ENCODE data around the gene AOX1.
"Not testable (repeated sequence)": the region's sequence is repeated elsewhere in the genome, so short reads cannot be mapped to it uniquely, and the experiment has no call there.

AOX1 gene

GRCh38 chr2:200603972-200604371 is 18.2 kb downstream of the AOX1 start:
- DNase-seq = no peak

GRCh38 chr2:200604571-200605255 is 18.9 kb downstream of the AOX1 start:
- no peak for DNase-seq

GRCh38 chr2:200608341-200609027 is 22.7 kb downstream of the AOX1 start:
- no peak for DNase-seq

GRCh38 chr2:200609028-200609614 is 23.3 kb downstream of the AOX1 start:
- no peak for DNase-seq

GRCh38 chr2:200610217-200610616 is 24.4 kb downstream of the AOX1 start:
- not testable (repeated sequence) for DNase-seq

GRCh38 chr2:200613692-200614091 is 27.9 kb downstream of the AOX1 start:
- DNase-seq = no peak

GRCh38 chr2:200614249-200614648 is 28.4 kb downstream of the AOX1 start:
- DNase-seq = no peak

GRCh38 chr2:200615247-200615646 is 29.4 kb downstream of the AOX1 start:
- no peak for DNase-seq

- DNase-seq = no peak
Observed at GRCh38 chr2:200616193-200616592, 30.4 kb downstream of the AOX1 start.

- no peak for DNase-seq
Observed at GRCh38 chr2:200616656-200617055, 30.8 kb downstream of the AOX1 start.

- DNase-seq = no peak
Observed at GRCh38 chr2:200617156-200618053, 31.6 kb downstream of the AOX1 start.

- DNase-seq = no peak
Observed at GRCh38 chr2:200618054-200618419, 32.2 kb downstream of the AOX1 start.

GRCh38 chr2:200618590-200619021 is 32.8 kb downstream of the AOX1 start:
- no peak for DNase-seq

- no peak for DNase-seq
Observed at GRCh38 chr2:200619279-200619678, 33.5 kb downstream of the AOX1 start.

- no peak for DNase-seq
Observed at GRCh38 chr2:200620606-200621390, 35.0 kb downstream of the AOX1 start.

- no peak for DNase-seq
Observed at GRCh38 chr2:200622106-200622505, 36.3 kb downstream of the AOX1 start.

GRCh38 chr2:200624026-200624425 is 38.2 kb downstream of the AOX1 start:
- DNase-seq = no peak

GRCh38 chr2:200624658-200625057 is 38.8 kb downstream of the AOX1 start:
- DNase-seq = no peak

- DNase-seq = no peak
Observed at GRCh38 chr2:200625282-200625681, 39.5 kb downstream of the AOX1 start.

- no peak for DNase-seq
Observed at GRCh38 chr2:200625958-200626363, 40.1 kb downstream of the AOX1 start.

GRCh38 chr2:200627110-200627770 is 41.4 kb downstream of the AOX1 start:
- no peak for DNase-seq

GRCh38 chr2:200628461-200628860 is 42.6 kb downstream of the AOX1 start:
- not testable (repeated sequence) for DNase-seq

All from stimulated activated CD4-positive, alpha-beta T cell treated with anti-CD3 and anti-CD28 coated beads, Interleukin-2, amount 100 ng/mL, for 48 hours (primary cell).